LNCaP clone FGC (cell line): ENCODE results near the gene AXDND1.

Experiments
- DNase-seq: peaks from one replicate; pipeline ENCODE4 v3.0.0-alpha.2; 2011; ENCODE audit warnings: low read depth
- H3K4me3 ChIP-seq: 2 replicates; pipeline ENCODE4 v1.5.1; 2011; ENCODE audit warnings: mild to moderate bottlenecking, low read depth, low read length, control low read depth
- CTCF ChIP-seq: IDR thresholded peaks from 2 replicates; pipeline ENCODE4 v1.5.1; 2012; ENCODE audit warnings: mild to moderate bottlenecking; ENCODE audit not compliant: control insufficient read depth, insufficient read depth; ENCODE audit errors: extremely low read depth

AXDND1 gene

GRCh38 chr1:179476484-179476883 is 110.7 kb downstream of the AXDND1 start:
- no peak for DNase-seq
- no peak for TF ChIP-seq CTCF
- no peak overlapping the region for H3K4me3 ChIP-seq

- TF ChIP-seq CTCF, result no peak
- H3K4me3 ChIP-seq, result no peak overlapping the region
- DNase-seq, result no peak
These were observed 112.6 kb downstream of the AXDND1 start for GRCh38 chr1:179478370-179478769.

- no peak overlapping the region for H3K4me3 ChIP-seq
- DNase-seq, result no peak
- TF ChIP-seq CTCF, result no peak
These were observed 124.8 kb downstream of the AXDND1 start for GRCh38 chr1:179490611-179491010.

- H3K4me3 ChIP-seq, result no peak overlapping the region
- no peak for DNase-seq
- no peak for TF ChIP-seq CTCF
These were observed 127.6 kb downstream of the AXDND1 start for GRCh38 chr1:179493323-179493722.

GRCh38 chr1:179506199-179506598 is 140.4 kb downstream of the AXDND1 start:
- no peak overlapping the region for H3K4me3 ChIP-seq
- TF ChIP-seq CTCF, result peak; percentile 3; the same call in 1 of the 2 replicates
- DNase-seq, result no peak

- no peak for DNase-seq
- no peak overlapping the region for H3K4me3 ChIP-seq
- no peak for TF ChIP-seq CTCF
These were observed 143.6 kb downstream of the AXDND1 start for GRCh38 chr1:179509384-179509783.

GRCh38 chr1:179510038-179510437 is 144.3 kb downstream of the AXDND1 start:
- no peak overlapping the region for H3K4me3 ChIP-seq
- DNase-seq, result no peak
- no peak for TF ChIP-seq CTCF
